Spinal cord (tissue), 10 donors: ENCODE results near the gene MRPL14. TPM values are rescaled to one million over a fixed set of nuclear protein-coding genes. Genes with fewer than 3 reads are reported as not detected.

Experiments
- DNase-seq, 6 donors: peaks; one replicate each; pipeline versions ENCODE4 v3.0.0 to v3.0.0-alpha.2; 2013 to 2015; ENCODE audit warnings: low spot score in 6 of 6, low read depth in 4 of 6
- H3K27ac ChIP-seq: one replicate; pipeline ENCODE4 v1.5.1; 2013; ENCODE audit warnings: low read depth, low read length, control low read depth
- H3K27me3 ChIP-seq: one replicate; pipeline ENCODE4 v1.6.1; 2013; ENCODE audit warnings: low read length; ENCODE audit not compliant: control insufficient read depth, insufficient read depth
- H3K36me3 ChIP-seq: one replicate; pipeline ENCODE4 v1.6.1; 2013; ENCODE audit warnings: low read length; ENCODE audit not compliant: control insufficient read depth, insufficient read depth
- H3K4me1 ChIP-seq: one replicate; pipeline ENCODE4 v1.6.1; 2013; ENCODE audit warnings: low read length; ENCODE audit not compliant: control insufficient read depth, insufficient read depth
- H3K4me3 ChIP-seq: one replicate; pipeline ENCODE4 v1.5.1; 2013; ENCODE audit warnings: low read depth, low read length, control low read depth
- H3K9me3 ChIP-seq: one replicate; pipeline ENCODE4 v1.6.1; 2013; ENCODE audit warnings: low read length; ENCODE audit not compliant: control insufficient read depth, insufficient read depth
- WGBS: methylation state at CpG from one replicate; pipeline ENCODE4 v1.1.5; 2013; ENCODE audit warnings: missing lambda C conversion rate; ENCODE audit not compliant: insufficient coverage; 5-methylcytosine and 5-hydroxymethylcytosine counted together
- polyA plus RNA-seq, 2 donors: library from polyadenylated mRNA; unstranded; fragments of 120-200 nt; gene quantifications; one replicate each; pipeline ENCODE4 v1.2.1, GENCODE V29; 2013; ENCODE audit not compliant: insufficient read length in 2 of 2
- total RNA-seq, 2 donors: library from RNA; depleted of rRNA in 1 of 2; stranded (reverse); fragments of 120-200 nt in 1 of 2; fragments of >200 nt in 1 of 2; gene quantifications; one replicate each; pipeline versions ENCODE4 v1.2.3 to v1.2.4, GENCODE V29; 2013 to 2014
- donor health status: healthy.

MRPL14 gene
- total and polyA plus RNA-seq, 4 donors = 32.1 to 53.1 (median 36.4) TPM

GRCh38 chr6:44166116-44166515 lies 38.9 kb upstream of the MRPL14 start:
- no peak overlapping the region for H3K27ac ChIP-seq
- no peaks in the 10 kb centered on the region for H3K4me1 ChIP-seq
- H3K27me3 ChIP-seq = peaks cover 3% of the 10 kb centered on the region
- no peak for DNase-seq
- WGBS = 74% methylated on average over 7 of the region's 7 CpGs
- no peaks in the 10 kb centered on the region for H3K36me3 ChIP-seq
- H3K9me3 ChIP-seq = no peaks in the 10 kb centered on the region
- H3K4me3 ChIP-seq = no peak overlapping the region

DNA sequence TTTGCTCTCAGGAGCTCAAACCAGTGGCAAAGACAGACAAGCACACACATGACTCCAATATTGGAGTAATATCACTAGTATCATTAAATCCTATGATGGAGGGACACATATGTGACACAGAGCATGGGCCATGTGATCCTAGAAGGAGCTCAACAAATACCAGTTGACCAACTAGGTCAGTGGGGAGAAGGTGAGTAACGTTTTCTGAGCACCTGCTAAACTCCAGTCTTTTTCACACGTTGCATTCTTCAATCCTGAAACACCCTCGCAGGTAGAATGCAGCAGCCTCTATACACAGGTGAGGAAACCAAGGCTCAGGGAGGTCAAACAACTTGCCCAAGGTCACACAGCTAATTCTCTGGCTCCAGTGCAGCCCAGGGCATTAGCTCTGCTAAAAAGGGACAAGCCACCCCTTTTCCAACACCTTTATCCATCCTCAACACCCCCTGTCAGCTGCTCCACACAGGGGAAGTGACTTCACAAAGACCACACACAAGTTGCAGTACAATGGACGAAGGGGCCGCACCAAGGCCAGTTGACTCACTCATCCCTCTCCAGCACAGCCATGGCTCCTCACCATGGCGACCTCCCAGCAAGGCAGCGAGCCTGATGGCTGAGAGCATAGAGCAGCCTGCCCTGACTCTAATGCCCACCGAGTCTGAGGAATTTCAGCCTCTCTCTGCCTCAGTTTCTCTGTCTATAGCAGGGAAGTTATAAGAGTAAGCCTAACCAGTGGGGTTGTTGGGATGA lies 35.8 kb upstream of the MRPL14 start:
- Histone ChIP-seq H3K27me3 (no peaks in the 10 kb centered on the region), H3K9me3 (no peaks in the 10 kb centered on the region), H3K36me3 (no peaks in the 10 kb centered on the region), H3K27ac (no peak overlapping the region), H3K4me1 (no peaks in the 10 kb centered on the region), H3K4me3 (no peak overlapping the region)
- no peak for DNase-seq
- WGBS = 52% methylated on average over 8 of the region's 8 CpGs

- no peak overlapping the region for H3K27ac ChIP-seq
- H3K9me3 ChIP-seq = no peaks in the 10 kb centered on the region
- H3K27me3 ChIP-seq = no peaks in the 10 kb centered on the region
- H3K4me1 ChIP-seq = no peaks in the 10 kb centered on the region
- H3K4me3 ChIP-seq = no peak overlapping the region
- 75% methylated on average over 6 of the region's 8 CpGs for WGBS
- no peak for DNase-seq
- H3K36me3 ChIP-seq = no peaks in the 10 kb centered on the region
These were observed 34.7 kb upstream of the MRPL14 start for GRCh38 chr6:44161997-44162338.

- peaks cover 19% of the 10 kb centered on the region for H3K36me3 ChIP-seq
These were observed 31.5 kb upstream of the MRPL14 start, which contains the start of gene CAPN11 for GRCh38 chr6:44158770-44159228. CAPN11 (plus strand) TSS chr6:44158820; CDS start chr6:44158849, 29 bp downstream.

GRCh38 chr6:44157152-44157521 lies 29.9 kb upstream of the MRPL14 start:
- H3K36me3 ChIP-seq = peaks cover 33% of the 10 kb centered on the region
- H3K4me3 ChIP-seq = no peak overlapping the region
- DNase-seq = no peak
- 86% methylated on average over 9 of the region's 11 CpGs for WGBS
- no peaks in the 10 kb centered on the region for H3K9me3 ChIP-seq
- H3K4me1 ChIP-seq = no peaks in the 10 kb centered on the region
- no peak overlapping the region for H3K27ac ChIP-seq
- no peaks in the 10 kb centered on the region for H3K27me3 ChIP-seq

More at GRCh38 chr6:44158770-44159228, 31.5 kb upstream of the MRPL14 start, which contains the start of gene CAPN11:
- Histone ChIP-seq H3K9me3 (no peaks in the 10 kb centered on the region), H3K27ac (no peak within 1 kb of the TSS), H3K4me3 (no peak within 1 kb of the TSS), H3K4me1 (no peaks in the 10 kb centered on the region), H3K27me3 (no peaks in the 10 kb centered on the region)
- WGBS = 92% methylated on average over 2 of the region's 5 CpGs
- no peak for DNase-seq

GRCh38 chr6:44156494-44157151 lies 29.4 kb upstream of the MRPL14 start:
- no peak overlapping the region for H3K27ac ChIP-seq
- peaks cover 2% of the 10 kb centered on the region for H3K4me1 ChIP-seq
- WGBS = 77% methylated on average over 9 of the region's 9 CpGs
- no peaks in the 10 kb centered on the region for H3K9me3 ChIP-seq
- DNase-seq = no peak
- no peak overlapping the region for H3K4me3 ChIP-seq
- no peaks in the 10 kb centered on the region for H3K27me3 ChIP-seq
- H3K36me3 ChIP-seq = peaks cover 38% of the 10 kb centered on the region

DNA sequence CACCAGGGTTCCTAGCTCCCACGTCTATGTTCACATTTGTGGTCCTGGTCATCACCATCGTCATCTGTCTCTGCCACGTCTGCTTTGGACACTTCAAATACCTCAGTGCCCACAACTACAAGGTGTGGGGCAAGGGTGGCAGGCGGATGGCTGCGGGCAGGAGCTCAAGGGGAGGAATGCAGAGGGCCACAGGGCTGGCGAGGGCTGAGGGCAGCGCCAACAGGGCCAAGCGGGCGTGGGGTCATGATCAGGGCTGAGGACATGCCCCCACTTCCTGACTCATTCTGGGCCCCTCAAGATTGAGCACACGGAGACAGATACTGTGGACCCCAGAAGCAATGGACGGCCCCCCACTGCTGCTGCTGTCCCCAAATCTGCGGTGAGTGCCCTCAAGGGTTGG lies 26.8 kb upstream of the MRPL14 start:
- Histone ChIP-seq H3K27me3 (no peaks in the 10 kb centered on the region), H3K4me1 (peaks cover 3% of the 10 kb centered on the region), H3K4me3 (no peak overlapping the region), H3K27ac (no peak overlapping the region), H3K9me3 (no peaks in the 10 kb centered on the region), H3K36me3 (peaks cover 55% of the 10 kb centered on the region)
- WGBS = 92% methylated on average over 9 of the region's 12 CpGs
- DNase-seq = no peak

DNA sequence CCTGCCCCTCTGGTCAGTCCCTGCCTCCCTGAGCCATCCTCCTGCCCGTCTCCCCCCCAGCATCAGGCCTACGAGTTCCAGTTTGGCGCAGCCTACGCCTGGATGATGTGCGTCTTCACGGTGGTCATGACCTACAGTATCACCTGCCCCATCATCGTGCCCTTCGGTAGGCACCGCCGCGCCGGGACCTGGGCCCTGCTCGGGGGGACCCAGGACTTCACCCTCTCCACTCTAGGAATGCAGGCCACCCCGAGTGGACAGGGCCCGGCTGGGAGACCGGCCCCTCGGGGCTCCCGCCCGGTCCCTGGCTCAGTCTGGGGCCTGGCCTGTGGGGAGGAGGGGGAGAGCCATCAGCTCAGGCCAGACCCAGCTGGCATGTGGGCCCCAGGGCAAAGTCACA lies 25.3 kb upstream of the MRPL14 start:
- WGBS = 98% methylated on average over 6 of the region's 19 CpGs
- no peak overlapping the region for H3K27ac ChIP-seq
- H3K36me3 ChIP-seq = peaks cover 71% of the 10 kb centered on the region
- no peaks in the 10 kb centered on the region for H3K9me3 ChIP-seq
- peaks cover 3% of the 10 kb centered on the region for H3K4me1 ChIP-seq
- no peak for DNase-seq
- H3K27me3 ChIP-seq = no peaks in the 10 kb centered on the region
- no peak overlapping the region for H3K4me3 ChIP-seq

GRCh38 chr6:44152109-44152461 lies 24.8 kb upstream of the MRPL14 start:
- Histone ChIP-seq H3K9me3 (no peaks in the 10 kb centered on the region), H3K27ac (no peak overlapping the region), H3K4me1 (peaks cover 3% of the 10 kb centered on the region), H3K27me3 (no peaks in the 10 kb centered on the region), H3K4me3 (no peak overlapping the region), H3K36me3 (peaks cover 75% of the 10 kb centered on the region)
- no peak for DNase-seq
- 51% methylated on average over 7 of the region's 8 CpGs for WGBS
